Measurements from ENCODE around the gene SEMA5A.

- no peak for TF ChIP-seq CTCF (IDR thresholded peaks at IDR 0.05 in 4 of 5, conservative IDR thresholded peaks at IDR 0.05 in 1 of 5)
- no peak for TF ChIP-seq POLR2A (IDR thresholded peaks at IDR 0.05)
Measured at GRCh38 chr5:9551567-9552537, 6.0 kb upstream of the SEMA5A start.

Data from gastrocnemius medialis (tissue), 4 donors.